HG02623 (cell line): ENCODE measurements around the gene TRIM13.
A peak's percentile ranks its signal among the peaks of the same experiment; 100 is the strongest.
"Not testable (repeated sequence)": the region's sequence is repeated elsewhere in the genome, so short reads cannot be mapped to it uniquely, and the experiment has no call there.

Source experiments
- ATAC-seq: cut with Tn5 transposase; IDR thresholded peaks from one replicate; pipeline ENCODE4 v1.9.1; 2021; ENCODE audit warnings: moderate library complexity; ENCODE audit not compliant: unreplicated experiment

TRIM13 gene, protein sequence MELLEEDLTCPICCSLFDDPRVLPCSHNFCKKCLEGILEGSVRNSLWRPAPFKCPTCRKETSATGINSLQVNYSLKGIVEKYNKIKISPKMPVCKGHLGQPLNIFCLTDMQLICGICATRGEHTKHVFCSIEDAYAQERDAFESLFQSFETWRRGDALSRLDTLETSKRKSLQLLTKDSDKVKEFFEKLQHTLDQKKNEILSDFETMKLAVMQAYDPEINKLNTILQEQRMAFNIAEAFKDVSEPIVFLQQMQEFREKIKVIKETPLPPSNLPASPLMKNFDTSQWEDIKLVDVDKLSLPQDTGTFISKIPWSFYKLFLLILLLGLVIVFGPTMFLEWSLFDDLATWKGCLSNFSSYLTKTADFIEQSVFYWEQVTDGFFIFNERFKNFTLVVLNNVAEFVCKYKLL

DNA sequence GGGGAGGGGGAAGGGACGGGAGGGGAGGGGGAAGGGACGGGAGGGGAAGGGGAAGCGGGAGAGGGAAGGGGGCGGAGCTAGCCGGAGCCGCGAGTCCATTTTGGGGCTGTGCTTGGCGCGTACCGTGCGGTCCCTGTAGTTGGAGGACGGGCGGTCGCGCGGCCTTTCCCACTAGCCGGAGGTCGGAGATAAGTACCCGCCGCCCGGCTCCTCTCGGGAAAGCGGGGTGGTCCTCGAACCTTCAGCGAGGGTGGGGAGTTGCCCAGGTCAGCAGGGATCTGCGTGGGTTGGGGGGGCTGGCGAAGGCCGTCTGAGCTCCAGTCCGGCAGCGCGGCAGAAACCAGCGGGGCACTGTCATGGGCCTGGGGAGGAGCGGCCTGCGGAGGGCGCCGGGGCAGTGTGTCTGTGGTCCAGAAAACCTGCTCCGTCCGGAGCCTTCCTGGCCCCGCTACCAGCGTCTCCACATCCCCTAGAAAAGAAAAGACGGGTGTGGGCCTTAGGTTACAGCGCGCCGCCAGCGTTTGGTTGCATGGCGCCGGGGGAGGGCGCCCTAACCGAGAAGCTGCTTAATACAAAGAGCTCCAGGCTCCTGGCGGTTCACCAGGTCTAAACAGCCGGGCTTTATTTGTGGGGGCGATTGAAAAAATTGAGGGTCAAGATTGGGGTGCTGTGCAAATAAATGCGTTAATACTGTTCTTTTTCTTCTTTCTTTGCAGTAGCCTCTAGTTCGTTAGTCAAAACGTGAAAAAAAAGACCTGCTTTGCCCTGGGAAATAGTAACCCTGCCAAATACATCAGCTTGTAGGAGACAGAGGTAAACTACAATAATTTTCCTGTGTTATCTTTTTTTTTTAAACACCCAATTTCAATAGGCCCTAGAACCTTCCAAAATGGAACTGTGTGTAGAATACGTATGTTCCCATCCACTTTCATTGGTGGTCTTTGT, at the start of gene TRIM13:
TSS of gene TRIM13 (plus strand) at position 92 of the 945 bp plus-strand sequence. CDS start 14,899 bp downstream, outside the sequence.
- ATAC-seq = peak; percentile 65

DNA sequence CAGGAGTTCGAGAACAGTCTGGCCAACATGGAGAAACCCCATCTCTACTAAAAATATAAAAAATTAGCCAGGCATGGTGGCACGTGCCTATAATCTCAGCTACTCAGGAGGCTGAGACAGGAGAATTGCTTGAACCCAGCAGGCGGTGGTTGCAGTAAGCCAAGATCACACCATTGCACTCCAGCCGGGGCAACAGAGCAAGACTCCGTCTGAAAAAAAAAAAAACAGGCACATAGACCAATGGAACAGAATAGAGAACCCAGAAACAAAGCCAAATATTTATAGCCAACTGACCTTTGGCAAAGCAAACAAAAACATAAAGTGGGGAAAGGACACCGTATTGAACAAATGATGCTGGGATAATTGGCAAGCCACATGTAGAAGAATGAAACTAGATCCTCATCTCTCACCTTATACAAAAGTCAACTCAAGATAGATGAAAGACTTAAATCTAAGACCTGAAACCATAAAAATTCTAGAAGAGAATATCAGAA, 48.0 kb upstream of the TRIM13 start:
- ATAC-seq = not testable (repeated sequence)

DNA sequence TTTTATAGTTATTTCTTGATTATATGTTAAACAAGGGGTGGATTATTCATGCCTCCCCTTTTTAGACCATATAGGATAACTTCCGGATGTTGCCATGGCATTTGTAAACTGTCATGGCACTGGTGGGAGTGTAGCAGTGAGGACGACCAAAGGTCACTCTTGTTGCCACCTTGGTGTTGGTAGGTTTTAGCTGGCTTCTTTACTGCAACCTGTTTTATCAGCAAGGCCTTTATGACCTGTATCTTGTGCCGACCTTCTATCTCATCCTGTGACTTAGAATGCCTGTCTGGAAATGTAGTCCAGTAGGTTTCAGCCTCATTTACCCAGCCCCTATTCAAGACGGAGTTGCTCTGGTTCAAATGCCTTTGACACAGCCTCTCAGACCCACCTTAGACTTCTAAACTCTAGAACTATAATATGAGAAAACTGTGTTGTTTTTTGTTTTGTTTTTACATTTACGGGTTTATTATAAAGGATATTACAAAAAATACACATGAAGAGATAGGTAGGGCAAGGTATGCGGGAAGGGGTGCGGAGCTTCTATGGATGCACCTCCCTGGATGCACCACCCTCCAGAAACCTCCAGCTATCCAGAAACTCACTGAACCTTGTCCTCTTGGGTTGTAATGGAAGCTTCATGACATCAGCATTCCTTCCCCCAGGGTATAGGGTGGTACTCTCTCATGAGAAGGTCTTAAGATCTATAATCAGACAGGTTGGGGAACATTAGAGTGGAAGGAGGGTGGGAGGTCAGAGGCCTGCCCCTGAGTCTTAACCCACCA, 44.9 kb upstream of the TRIM13 start:
- no peak for ATAC-seq

DNA sequence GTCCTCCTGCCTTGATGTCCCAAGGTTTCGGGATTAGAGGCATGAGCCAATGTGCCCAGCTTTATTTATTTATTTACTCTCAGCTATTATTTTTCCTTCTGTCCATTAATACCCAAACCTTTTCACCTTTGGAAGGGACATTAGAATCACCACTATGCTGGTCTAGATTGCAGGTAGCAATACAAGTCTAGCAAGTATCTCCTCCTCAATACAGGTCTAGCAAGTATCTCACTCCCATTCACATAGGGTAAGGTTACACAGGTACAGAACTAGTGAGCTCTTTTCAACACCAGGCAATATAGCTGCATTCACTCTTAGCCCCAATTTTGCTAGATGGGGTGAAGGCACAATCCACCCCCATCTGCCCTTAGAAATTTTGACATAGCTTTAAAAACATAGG, 43.3 kb upstream of the TRIM13 start:
- ATAC-seq = no peak

DNA sequence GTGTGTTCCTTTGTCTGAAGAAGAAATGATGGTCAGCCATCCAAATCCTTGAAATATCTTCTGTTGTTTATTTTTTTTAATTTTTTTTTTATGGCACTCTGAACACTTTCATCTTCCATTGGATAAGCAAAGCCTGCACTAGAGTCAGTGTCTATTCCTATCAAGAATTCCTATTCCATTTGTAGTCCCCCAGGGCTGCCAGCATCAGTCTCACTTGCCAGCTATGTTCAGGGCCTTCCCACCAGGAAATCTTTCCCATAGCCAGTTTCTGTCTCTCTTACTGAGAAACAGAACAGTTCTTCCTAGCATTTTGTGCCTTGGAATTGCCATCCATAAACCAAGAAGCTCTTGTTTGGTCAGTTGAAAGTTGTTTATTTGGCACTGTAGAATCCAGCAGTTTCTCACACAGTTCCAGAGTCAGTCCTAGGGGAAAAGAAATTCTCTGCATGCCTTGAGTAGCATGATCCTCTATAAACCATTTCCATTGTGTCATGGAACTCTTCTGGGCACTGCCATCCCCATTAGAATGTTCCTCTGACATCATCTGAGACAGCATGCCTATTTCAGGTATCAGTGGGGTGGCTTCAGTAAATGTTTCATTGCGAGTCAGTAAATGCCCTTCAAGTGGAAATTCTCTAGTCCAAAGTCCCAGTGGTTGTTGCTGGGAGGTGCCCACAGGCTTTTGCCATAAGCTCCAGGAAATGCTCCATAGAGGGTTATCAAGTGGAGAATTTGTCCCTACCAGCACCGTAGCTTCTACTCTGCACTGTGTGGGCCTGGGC, 42.0 kb upstream of the TRIM13 start:
- no peak for ATAC-seq

DNA sequence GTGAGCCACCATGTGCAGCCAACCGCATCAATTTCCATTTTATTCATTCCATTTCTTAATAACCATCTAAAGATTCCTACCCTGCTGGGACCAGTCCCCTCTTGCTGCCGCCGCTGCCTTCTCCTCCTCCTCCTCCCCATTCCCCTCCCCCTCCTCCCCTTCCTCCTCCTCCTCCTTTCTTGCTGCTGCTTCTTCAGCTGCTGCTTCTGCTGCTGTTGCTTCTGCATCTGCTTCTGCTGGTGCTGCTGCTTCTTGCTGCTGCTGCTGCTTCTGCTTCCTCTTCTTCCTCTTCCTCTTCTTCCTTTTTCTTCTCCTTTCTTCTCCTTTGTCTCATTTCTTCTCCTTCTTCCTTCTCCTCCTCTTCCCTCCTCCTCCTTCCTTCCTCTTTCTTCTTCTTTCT, 40.7 kb upstream of the TRIM13 start:
- ATAC-seq = no peak

DNA sequence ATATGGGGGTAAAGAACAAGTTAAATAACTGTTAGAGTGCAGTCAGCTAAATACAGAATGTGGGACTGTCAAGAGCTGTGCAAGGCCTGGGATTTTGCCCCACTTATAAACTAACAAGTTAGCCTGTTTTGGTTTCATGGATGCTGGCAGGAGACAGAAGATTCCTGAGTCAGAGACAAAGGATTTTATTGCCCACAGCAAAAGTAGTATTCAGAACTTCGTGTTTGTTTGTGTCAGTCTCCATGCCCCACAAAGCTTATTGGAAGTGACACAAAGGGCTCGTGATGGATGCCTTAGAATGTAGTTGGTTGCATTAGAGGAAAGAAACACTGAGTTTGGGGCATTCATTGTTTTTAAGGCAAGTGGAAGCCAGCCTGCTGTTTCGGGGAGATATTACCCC, 38.5 kb upstream of the TRIM13 start:
- ATAC-seq = no peak

DNA sequence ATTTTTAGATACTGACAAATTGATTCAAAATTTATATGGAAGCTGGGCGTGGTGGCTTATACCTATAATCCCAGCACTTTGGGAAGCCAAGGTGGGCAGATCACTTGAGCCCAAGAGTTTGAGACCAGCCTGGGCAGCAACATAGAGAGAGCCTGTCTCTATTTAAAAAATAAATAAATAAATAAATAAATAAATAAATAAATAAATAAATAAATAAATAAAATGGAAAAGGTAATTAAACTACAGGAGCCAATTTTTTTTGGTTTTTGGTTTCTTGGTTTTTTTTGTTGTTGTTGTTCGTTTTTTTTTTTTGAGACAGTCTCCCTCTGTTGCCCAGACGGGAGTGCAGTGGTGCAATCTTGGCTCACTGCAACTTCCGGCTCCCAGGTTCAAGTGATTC, 29.4 kb upstream of the TRIM13 start:
- ATAC-seq = no peak

DNA sequence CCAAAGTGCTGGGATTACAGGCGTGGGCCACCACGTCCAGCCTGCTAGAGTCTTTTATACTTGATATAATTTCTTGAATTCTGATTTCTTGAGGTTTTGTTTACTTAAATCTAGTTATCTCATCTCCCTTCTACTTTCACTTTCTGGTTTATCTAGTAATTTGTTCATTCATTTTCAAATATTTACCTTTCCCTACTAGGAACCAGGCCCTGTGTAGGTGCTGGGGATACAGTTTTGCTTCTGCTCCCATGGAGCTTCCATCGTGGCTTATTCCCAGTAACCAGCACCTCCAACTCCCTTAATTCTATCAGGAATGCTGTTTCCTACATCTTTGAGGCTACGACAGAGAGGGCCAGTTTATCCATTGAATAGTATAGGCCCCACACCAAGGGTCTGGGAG, 24.1 kb upstream of the TRIM13 start:
- no peak for ATAC-seq

DNA sequence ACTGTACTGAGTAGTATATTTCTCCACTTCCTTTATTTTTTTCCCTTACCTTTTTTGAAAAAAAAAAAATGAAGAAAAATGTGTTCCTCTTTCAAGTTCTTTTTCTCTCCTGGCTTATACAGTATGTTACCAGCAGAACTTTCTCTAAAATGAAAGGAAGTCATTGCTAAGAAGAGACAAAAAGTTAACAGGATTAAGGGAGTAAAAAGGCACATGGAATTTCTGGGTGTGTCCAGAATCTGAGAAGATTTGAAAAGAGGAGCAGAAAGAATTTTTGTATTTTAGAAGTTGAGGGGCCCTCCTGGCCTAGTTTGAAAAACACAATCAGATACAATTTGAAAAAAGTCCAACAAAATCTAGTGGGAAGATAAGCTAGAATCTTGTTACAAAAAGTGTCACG, 21.0 kb upstream of the TRIM13 start:
- ATAC-seq = no peak

DNA sequence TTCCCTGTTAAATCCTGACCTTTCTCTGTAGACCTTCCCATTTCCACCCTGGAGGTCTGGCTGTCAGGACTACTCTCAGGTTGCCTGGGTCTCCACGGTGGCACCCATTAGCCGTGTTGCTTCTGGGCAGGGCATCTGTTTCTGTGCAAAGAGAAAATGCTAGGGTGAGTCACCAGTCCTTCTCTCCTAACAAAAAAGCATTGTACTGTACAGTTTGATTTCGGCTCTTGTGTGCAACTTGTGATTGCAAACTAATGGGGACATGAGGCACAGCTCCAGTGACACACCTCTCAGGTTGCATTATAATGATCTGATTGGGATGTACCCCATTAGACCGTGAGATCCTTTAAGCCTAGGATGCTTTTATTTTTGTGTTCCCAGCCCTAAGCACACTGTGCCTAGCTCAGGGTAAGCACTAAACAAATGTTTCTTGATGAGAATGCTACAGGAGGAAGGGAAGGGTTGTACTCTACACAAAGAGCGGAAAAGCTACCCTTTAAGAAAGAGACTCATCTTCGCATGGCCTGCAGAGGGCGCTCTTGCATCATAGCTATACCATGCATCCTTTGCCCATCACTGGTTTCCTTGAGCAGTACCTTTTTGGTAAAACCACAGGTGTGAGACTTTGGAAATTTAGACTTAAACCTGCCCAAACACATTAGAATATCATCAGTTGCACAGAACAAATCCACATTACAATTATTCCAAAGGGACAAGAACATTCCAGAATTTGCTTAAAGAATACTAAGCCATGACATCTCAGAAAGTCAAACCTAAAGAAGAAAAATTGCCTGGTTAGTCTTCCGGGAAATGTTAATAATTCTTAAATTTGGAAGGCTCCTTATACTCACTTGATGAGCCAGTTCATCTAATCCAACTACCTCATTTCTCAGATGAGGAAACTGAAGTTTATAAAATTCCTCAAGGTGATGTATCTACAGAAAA, 20.3 kb upstream of the TRIM13 start:
- peak; percentile 61 for ATAC-seq

DNA sequence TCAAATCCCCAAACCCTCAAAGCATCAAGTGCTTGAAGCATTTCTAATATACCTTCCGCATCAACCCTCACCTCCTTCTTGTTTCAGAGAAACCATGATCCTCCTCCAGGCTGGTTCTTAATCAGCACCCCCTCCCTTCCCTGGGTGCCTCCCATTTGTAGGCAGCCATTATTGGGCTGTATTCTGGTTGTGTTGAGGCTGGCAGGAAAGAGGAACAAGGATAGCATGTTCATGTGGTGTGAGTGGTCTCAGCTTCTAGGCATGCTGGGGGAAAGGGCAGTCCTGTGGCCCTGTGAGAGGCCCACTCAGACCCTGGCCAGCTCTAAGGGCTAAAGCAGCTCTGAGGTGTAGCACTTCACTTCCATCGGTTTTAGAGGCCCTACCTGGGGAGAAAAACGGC, 18.9 kb upstream of the TRIM13 start:
- ATAC-seq = no peak

DNA sequence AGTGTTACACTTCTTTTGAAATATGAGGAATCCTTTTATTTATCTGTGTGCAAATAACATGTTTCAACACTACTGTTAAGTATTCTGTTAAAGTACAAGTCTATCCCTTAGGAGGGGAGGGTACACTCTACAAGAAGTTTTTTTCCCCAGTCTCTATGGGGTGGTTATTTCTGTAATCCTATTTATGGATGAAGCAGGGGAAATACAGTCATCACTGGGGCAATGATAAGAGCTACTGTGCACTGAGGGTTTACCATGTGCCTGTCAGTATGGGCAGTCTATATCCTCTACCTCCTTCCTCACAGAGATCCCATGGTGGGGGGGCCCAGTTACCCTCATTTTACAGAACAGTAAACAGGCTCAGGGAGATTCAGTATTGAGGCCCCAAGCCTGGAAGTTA, 16.6 kb upstream of the TRIM13 start:
- ATAC-seq = no peak

DNA sequence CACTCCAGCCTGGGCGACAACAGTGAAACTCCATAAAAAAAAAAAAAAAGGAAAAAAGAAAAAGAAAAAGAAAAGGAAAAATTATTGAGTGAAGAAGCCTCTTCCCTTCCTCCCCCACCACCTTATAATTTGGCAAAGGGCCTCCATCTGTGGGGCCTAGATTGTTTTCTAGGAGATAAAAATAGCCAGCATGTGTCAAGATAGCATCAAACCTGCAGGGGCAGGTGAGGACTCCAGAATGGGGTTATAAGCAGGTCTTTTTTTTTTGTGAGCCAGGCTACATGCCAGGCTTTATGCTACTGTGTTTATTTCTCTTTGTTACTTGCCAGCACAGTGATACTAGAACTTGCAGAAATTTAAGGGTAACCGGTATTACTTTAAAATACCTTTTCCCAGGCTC, 11.7 kb upstream of the TRIM13 start:
- no peak for ATAC-seq

DNA sequence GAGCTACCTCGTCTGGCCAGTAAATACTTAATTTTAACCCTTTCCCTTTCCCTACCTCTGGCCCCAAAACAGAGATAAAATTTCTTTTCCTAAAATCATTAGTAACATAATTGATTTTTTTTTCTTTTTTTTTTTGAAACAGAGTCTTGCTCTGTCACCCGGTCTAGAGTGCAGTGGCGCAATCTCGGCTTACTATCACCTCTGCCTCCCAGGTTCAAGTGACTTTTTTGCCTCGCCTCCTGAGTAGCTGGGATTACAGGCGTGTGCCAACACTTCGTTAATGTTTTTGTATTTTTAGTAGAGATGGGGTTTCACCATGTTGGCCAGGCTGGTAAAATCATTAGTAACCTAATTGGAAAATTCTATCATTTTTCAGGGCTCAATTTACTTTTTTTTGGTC, 10.4 kb upstream of the TRIM13 start:
- no peak for ATAC-seq

DNA sequence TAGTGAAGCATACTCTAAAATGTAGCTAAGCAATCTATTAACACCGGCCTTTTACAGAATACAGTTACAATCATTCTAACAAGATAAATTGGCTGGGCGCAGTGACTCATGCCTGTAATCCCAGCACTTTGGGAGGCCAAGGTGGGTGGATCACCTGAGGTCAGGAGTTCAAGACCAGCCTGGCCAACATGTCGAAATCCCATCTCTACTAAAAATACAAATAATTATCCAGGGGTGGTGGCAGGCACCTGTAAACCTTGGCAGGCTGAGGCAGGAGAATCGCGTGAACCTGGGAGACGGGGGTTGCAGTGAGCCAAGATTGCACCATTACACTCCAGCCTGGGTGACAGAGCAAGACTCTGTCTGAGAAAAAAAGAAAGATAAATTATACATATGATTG, 6.2 kb upstream of the TRIM13 start:
- not testable (repeated sequence) for ATAC-seq

DNA sequence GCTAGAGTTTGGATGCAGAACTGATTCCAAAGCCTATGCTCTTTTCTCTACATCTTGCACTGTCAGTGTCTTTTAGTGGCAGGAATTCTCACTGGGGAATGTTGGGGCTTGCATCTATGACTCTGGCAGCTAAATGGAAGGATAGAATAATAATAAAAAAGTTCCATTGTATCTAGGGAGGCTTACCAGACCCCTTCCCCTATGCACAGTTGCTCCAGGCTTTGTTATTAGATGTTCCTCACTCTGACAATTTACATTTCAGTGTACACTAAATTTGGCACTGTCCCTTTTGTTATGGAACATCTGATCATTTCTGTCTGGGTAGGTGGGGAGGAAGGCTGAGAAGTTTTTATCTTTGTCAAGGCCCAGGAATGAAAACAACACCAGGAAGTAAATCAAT, 3.7 kb upstream of the TRIM13 start:
- ATAC-seq = no peak

DNA sequence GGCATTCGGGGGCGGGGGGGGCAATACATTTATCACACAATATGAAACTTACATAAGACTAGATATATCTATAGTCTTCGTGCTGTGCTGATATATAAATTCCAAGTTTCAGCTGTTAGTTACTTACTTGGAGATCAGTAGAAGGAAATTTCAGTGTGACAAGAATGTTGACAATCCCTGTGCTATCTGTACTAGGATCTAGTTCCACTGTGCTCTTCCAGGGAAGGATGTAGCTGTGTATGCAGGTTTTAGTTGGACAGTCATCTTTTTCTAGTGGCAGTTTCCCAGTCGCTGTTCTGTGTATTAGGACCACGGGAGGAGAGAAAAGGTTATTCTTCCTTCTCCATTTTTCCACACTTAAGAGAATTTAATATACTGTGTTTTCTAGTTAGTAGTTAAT, 3.2 kb upstream of the TRIM13 start:
- no peak for ATAC-seq

DNA sequence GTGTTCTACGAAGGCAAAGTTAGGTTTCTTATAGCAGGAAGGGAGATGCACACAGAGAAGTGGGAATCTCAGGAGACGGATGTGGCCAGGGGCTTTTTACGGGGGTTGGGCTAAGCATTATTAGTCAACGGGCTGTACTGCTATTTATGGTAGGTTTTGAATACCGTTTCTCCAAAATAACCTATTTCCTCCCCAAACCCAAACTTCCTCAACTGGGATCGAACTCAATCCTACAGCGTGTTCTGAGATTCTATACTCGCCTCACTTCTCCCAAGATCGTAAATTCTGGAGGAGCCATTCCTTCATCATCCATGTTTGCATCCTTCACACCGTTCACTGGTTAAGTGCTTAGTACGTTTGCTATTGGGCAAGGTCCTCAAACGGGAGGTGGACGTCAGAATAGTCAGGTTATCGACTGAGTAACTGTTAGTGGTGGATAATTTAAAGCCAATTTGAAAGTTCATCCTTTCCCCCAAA, 1.2 kb upstream of the TRIM13 start:
- ATAC-seq = no peak
